ENCODE results near the gene ANKRD39. TPM values are rescaled to one million over a fixed set of nuclear protein-coding genes. Genes with fewer than 3 reads are reported as not detected.
A peak's percentile ranks its signal among the peaks of the same experiment; 100 is the strongest.

The ANKRD39 gene, protein sequence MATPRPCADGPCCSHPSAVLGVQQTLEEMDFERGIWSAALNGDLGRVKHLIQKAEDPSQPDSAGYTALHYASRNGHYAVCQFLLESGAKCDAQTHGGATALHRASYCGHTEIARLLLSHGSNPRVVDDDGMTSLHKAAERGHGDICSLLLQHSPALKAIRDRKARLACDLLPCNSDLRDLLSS
- 25.7 TPM for total RNA-seq (ENCODE audit: unreplicated experiment)
- long read RNA-seq, transcript ANKRD39-201 (4 exons, 976 nt): major isoform, 18 of 23 reads
- long read RNA-seq, partial matches to known transcripts: 4 of 23 reads
- long read RNA-seq, other reads (novel, unspliced or antisense): 1 of 23 reads

DNA sequence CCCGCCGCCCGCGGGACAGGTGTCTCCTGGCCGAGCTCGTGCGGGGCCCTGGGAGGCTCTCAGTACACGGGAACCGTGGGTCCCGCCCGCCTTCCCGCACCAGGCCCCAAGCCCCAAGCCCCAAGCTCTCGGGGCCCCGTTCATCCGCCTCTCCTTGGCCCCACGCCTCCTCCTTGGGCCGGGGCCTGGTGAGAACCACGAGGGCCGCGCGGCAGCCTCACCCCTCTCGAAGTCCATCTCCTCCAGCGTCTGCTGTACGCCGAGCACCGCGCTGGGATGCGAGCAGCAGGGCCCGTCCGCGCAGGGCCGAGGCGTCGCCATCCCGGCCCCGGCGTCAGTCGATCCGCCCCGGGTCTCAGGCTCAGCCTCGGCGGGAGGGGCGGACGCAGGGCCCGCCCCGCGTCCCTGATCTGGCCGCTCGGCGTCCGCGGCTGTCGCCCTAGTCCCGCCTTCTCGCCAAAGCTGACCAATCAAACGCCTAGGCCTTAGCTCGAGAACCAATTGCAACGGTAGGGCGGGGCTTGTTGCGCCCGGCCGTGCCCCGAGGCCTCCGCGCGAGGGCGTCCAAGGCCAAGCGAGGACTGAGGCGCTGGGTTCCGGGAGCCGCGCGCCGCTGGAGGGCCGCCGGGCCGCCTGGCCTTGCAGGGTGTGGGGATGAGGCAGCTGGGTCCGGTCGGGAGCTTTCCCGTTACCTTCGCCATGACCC, at the start of gene ANKRD39:
Gene ANKRD39 (minus strand): TSS at position 350 of the 706 bp plus-strand sequence. CDS start 29 bp downstream, at position 321.
- TF ChIP-seq, protein P1, sequence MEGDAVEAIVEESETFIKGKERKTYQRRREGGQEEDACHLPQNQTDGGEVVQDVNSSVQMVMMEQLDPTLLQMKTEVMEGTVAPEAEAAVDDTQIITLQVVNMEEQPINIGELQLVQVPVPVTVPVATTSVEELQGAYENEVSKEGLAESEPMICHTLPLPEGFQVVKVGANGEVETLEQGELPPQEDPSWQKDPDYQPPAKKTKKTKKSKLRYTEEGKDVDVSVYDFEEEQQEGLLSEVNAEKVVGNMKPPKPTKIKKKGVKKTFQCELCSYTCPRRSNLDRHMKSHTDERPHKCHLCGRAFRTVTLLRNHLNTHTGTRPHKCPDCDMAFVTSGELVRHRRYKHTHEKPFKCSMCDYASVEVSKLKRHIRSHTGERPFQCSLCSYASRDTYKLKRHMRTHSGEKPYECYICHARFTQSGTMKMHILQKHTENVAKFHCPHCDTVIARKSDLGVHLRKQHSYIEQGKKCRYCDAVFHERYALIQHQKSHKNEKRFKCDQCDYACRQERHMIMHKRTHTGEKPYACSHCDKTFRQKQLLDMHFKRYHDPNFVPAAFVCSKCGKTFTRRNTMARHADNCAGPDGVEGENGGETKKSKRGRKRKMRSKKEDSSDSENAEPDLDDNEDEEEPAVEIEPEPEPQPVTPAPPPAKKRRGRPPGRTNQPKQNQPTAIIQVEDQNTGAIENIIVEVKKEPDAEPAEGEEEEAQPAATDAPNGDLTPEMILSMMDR (IDR thresholded peaks at IDR 0.05; ENCODE audit: partially characterized antibody, unreplicated experiment): peak; percentile 45
- Mint-ChIP-seq H3K36me3 (ENCODE audit: unreplicated experiment) (no peaks in the 10 kb centered on the region), H3K4me1 (ENCODE audit: low read depth, unreplicated experiment) (peaks cover 17% of the 10 kb centered on the region), H3K27me3 (ENCODE audit: unreplicated experiment) (peaks cover 5% of the 10 kb centered on the region), H3K4me3 (ENCODE audit: unreplicated experiment) (peak within 1 kb of the TSS; percentile 97), H3K27ac (ENCODE audit: unreplicated experiment) (peak within 1 kb of the TSS; percentile 89), H3K9me3 (ENCODE audit: unreplicated experiment) (peaks cover 4% of the 10 kb centered on the region)
- DNase-seq: peak; percentile 99

DNA sequence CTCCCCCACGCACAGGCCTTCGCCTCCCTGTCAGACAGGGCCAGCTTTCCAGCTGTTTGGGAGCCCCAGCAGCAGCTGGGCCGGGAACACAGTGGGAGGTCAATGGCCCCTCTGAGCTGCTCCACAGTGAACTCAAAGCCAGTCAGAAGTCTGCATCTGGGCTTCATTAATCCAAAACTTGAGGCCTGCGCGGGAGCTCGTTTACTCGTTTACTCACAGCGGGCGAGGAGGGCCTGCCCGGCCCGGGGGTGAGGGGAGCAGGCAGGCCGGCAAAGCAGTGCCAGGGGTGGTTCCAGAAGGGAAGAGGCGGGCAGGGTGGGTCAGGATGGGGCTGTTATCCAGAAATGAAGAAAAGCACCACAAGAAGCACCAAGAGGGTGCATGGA, 48.9 kb upstream of the ANKRD39 start:
- H3K9me3 Mint-ChIP-seq (ENCODE audit: unreplicated experiment): peaks cover 5% of the 10 kb centered on the region
- H3K27me3 Mint-ChIP-seq (ENCODE audit: unreplicated experiment): peaks cover 4% of the 10 kb centered on the region
- no peaks in the 10 kb centered on the region for H3K36me3 Mint-ChIP-seq (ENCODE audit: unreplicated experiment)
- H3K4me3 Mint-ChIP-seq (ENCODE audit: unreplicated experiment): no peak overlapping the region
- TF ChIP-seq, protein P1 (IDR thresholded peaks at IDR 0.05; ENCODE audit: partially characterized antibody, unreplicated experiment): no peak
- no peak for DNase-seq
- peaks cover 8% of the 10 kb centered on the region for H3K4me1 Mint-ChIP-seq (ENCODE audit: low read depth, unreplicated experiment)
- H3K27ac Mint-ChIP-seq (ENCODE audit: unreplicated experiment): no peak overlapping the region

DNA sequence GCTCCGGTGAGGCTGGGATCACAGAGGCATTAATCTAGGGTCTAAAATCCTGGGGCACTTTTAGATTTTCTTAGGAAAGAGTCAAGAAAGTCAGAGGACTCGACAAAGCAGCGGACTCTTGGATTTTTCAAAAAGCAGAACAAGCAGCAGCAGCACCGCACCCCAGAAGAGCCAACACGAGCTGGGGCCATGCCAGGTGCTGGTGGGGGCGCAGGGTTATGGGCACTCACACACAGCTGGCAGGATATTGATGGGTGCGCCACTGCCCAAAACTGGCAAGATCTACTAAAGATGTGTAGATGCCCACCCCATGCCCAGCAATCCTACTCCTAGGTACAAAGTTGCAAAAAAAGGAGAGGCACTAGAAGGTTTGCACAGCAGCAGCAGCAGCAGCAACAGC, 46.0 kb upstream of the ANKRD39 start:
- Mint-ChIP-seq H3K4me1 (ENCODE audit: low read depth, unreplicated experiment) (peaks cover 2% of the 10 kb centered on the region), H3K27me3 (ENCODE audit: unreplicated experiment) (peaks cover 2% of the 10 kb centered on the region), H3K9me3 (ENCODE audit: unreplicated experiment) (peaks cover 5% of the 10 kb centered on the region), H3K36me3 (ENCODE audit: unreplicated experiment) (no peaks in the 10 kb centered on the region), H3K4me3 (ENCODE audit: unreplicated experiment) (no peak overlapping the region), H3K27ac (ENCODE audit: unreplicated experiment) (no peak overlapping the region)
- DNase-seq: no peak
- TF ChIP-seq, protein P1 (IDR thresholded peaks at IDR 0.05; ENCODE audit: partially characterized antibody, unreplicated experiment): no peak

DNA sequence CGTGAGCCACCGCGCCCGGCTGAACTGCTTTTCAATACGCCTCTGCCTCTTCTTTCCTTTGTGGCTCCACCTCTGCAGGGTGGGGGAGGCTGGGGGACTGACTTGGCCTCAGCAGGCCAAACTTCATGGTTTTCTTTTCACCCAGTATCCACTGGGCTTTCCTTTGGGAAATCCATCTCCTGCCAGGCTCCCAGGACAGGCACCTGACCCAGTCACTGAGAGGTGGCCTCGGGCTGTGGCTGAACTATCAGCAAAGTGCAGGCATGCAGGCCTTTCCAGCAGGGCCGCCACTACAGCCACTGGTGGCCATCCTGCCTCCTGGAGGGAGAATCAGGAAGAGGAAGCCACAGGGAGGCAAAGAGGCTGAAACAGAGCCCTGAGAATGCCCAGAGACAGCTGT, 45.5 kb upstream of the ANKRD39 start:
- peaks cover 3% of the 10 kb centered on the region for H3K27me3 Mint-ChIP-seq (ENCODE audit: unreplicated experiment)
- H3K9me3 Mint-ChIP-seq (ENCODE audit: unreplicated experiment): peaks cover 3% of the 10 kb centered on the region
- no peak for DNase-seq
- H3K4me1 Mint-ChIP-seq (ENCODE audit: low read depth, unreplicated experiment): peaks cover 2% of the 10 kb centered on the region
- TF ChIP-seq, protein P1 (IDR thresholded peaks at IDR 0.05; ENCODE audit: partially characterized antibody, unreplicated experiment): no peak
- no peak overlapping the region for H3K27ac Mint-ChIP-seq (ENCODE audit: unreplicated experiment)
- H3K4me3 Mint-ChIP-seq (ENCODE audit: unreplicated experiment): no peak overlapping the region
- no peaks in the 10 kb centered on the region for H3K36me3 Mint-ChIP-seq (ENCODE audit: unreplicated experiment)

DNA sequence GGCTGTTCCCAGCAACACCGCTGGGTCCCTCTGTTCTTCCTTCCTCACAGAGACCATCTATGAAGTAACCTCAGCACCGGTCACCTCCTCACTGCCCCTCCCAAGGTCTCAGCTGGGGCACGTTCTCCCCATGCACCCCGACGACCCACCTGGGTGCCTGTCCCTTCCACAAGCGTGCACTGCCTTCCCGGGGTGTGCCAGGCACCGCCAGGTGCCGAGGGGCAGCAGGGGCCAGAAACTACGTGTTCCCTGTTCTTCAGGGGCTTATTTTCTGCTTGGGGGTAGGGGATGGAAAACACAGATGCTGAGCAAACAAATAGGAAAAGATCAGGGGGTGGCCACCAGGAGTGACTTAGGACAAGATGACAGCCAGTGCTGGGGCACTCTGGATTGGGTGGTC, 42.4 kb upstream of the ANKRD39 start:
- no peaks in the 10 kb centered on the region for H3K36me3 Mint-ChIP-seq (ENCODE audit: unreplicated experiment)
- H3K4me1 Mint-ChIP-seq (ENCODE audit: low read depth, unreplicated experiment): peaks cover 3% of the 10 kb centered on the region
- peaks cover 4% of the 10 kb centered on the region for H3K27me3 Mint-ChIP-seq (ENCODE audit: unreplicated experiment)
- H3K4me3 Mint-ChIP-seq (ENCODE audit: unreplicated experiment): no peak overlapping the region
- no peak overlapping the region for H3K27ac Mint-ChIP-seq (ENCODE audit: unreplicated experiment)
- H3K9me3 Mint-ChIP-seq (ENCODE audit: unreplicated experiment): peaks cover 9% of the 10 kb centered on the region
- no peak for DNase-seq
- TF ChIP-seq, protein P1 (IDR thresholded peaks at IDR 0.05; ENCODE audit: partially characterized antibody, unreplicated experiment): no peak

Measured in glutamatergic neuron (in vitro differentiated cells).